Endometrium (tissue), 2 donors: ENCODE results near the gene LAMA3.

Experiments used
- FAIRE-seq: peaks from 2 replicates; lab custom pipeline; 2012; peaks lifted over from hg19 to GRCh38; lab: Jason Lieb, UNC
- donor health status: control.
- donor health status: control.

LAMA3 gene

DNA sequence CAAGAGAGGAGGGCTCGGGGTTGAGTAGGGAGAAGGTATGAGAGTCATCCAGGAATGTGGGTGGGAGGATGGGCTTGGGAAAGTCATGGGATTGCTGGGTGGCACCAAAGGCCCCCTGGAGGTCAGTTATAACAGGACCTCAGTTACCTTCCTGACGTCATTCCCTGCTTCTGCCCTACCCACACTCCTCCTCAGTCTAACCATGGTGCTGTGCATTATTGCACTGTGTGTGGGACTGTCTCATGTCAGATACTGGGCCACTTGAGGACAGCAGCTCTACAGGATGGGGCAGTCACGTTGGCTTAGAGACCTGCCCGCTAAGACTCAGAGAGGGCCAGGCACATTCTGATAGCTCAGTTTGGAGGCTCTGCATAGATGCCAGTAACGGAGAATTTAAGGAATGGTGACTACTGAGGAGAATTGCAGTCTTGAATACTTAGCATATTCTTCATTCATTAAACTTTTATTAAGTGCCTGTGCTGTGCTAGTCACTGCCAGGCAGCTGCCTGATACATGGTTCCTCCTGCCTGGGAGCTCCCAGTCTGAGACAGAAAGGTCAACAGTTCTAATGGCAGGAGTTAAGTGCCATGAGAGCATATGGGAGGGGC, 90.5 kb downstream of the LAMA3 start:
- no peak for FAIRE-seq

DNA sequence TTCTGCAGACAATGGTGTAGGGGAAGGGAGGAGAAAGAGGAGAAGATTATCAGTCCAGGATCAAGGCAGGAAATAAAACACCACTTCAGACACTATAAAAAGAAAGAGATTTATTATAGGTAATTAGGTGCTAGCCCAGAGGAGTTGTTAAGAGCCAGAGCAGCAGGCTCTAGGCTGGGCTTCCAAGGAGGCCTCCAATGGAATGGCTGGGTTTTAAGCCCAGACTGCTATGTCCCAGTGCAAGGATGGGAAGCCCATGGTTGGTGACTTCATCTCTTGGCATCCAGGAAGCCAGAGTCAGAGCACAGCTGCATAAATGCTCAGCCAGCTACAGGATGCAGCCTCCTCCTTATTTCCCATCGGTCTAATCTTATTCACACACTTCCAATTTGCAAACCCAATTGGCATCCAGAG, 95.6 kb downstream of the LAMA3 start:
- FAIRE-seq, result no peak

DNA sequence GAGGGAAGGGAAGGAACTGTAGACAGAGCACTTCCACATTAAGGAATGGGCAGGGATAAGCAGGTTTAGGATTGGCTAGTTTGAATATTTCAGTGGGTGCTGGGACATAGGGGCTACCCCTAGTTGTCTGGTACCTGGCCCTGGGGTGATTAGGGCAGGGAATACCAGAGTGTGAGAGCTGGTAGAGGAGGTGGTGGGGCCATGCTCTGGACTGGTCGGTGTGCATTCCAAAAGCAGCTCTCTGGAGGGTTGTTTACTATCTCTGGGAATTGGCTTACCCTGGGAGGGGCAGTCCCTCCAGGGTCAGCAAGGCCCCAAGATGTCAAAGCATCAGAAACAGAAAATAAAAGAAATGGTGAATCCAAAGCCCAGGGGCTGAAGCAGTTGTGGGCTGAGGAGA, 103.8 kb downstream of the LAMA3 start:
- no peak for FAIRE-seq

DNA sequence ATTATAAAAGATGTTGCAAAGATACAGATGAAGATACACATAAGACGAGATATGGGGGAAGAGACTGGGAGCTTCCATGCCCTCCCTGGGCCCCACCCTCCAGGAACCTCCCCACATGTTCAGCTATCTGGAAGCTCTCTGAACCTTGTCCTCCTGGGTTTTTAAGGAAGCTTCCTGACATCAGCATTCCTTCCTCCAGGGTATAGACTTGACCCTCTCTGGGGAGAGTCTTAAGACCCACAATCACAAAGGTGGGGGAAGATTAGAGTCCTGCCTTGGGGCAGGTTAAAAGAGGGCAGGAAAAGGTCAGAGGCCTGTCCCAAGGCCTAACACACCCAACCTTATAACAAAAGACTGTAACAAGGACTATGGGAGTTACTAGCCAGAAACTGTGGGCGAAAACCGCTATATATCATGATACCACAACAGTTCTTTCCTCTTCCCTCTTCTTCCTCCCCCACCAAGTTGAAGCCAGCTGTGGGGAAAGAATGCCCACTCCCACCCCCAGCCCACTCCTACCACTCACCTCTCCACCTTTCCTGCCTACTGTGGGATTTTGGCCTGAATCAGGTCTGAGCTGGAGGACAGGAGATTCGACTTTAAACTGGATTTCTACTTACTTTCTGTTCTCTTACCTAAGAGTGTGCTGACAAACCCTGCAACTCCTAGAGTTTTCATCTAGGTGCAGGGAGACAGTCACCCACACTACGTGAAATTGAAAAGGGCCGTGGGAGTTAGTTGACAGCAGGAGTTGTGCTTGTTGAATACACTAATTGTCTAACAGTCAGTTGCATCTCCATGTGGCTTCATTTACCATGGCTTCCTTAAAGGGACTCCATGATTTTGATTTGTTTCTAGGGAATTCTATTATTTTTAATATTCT, 105.0 kb downstream of the LAMA3 start:
- FAIRE-seq, result no peak

DNA sequence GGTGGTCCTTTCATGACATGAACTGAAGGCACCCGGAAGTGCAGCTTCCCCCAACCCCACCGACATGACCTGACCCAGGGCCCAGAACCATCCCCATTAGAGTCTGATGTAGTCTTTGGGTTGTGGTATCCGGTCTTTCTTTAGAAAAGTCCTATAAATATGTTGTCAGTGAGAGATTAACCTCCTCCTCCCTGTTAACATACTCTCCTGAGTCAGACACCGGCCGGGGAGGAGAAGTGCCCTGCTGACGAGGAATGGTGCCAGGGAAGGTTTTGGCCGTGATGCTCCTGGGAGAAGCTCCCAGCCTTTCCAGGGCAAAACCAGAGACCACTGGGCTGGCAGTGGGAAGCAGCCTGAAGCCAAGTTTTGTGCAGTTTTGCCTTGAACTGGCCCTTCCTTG, 109.0 kb downstream of the LAMA3 start:
- FAIRE-seq, result no peak

DNA sequence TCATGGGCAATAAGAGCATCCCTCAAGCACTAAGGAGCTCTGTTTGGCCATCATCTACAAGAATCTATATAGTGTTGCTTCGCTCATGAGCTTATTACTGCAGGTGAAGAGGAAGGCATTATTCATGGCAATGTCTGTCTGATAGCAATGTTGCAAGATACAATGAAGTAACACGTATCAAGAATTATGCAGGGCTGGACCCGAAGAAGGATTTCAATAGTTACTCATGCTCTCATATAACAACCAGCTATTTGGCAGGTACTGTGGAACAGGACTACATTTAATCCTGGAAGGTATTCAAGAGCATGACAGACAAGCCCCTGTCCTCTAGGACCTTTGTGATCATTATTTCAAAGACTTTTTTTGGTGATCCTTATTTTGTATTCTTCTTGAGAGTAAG, 109.6 kb downstream of the LAMA3 start:
- FAIRE-seq, result no peak

DNA sequence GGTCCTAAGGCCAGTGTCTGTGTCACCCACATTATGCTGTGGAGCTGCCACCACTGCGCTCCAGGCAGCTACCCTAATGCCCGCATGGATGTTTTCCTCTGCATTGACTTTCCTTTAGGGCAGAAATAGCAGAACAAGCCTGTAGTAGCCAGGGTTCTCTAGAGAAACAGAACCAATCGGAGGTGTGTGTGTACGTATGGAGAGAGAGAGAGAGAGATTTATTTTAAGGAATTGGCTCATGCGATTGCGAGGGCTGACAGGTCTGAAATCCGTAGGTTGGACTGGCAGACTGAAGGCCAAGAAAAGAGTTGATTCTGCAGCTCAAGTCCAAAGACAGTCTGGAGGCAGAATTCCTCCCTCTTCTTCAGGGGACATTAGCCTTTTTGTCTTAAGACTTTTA, 110.3 kb downstream of the LAMA3 start:
- no peak for FAIRE-seq

DNA sequence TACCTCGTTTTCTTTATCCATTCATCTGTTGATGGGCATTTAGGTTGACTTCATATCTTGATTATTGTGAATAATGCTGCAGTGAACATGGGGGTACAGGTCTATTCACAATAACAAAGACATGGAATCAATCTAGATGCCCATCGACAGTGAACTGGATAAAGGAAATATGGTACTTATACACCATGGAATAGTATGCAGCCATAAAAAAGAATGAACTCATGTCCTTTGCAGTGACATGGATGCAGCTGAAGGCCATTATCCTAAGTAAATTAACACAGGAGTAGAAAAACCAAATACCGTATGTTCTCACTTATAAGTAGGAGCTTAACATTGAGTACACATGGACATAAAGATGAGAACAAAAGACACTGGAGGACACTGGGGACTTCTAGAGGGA, 111.6 kb downstream of the LAMA3 start:
- no peak for FAIRE-seq

DNA sequence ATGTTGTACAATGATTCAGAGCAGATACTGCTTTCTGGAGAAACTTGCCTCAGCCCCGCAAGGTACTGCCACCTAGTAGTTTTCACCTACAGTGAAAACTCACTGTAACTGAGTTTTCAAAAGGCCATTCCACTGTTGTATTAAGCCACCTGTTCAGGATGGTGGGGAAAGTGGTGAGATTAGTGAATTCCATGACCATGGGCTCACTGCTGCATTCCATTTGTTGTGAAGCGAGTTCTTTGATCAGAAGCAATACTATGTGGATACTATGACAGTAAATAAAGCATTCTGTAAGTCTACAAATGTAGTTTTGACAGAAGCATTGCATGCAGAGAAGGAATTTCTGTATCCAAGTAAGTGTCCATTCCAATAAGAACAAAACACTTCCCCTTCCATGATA, 113.6 kb downstream of the LAMA3 start:
- FAIRE-seq, result no peak

DNA sequence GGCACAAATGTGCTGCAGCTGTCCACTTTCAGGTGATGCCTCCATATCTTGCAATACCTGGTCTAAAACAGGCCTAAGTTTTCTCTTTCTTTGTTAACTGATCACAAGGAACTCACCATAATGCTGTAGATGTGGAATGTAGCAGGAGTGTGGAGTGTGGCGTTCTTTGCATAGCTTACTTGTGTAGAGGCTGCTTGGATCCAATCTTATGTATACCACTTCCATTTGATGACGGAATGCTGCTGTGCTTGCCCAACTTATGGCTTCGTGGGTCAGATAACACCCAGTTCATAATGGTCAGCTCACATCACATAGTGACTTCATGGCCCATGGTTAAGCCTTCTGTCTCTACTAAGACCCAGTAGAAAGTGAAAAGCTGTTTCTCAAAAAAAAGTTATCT, 114.5 kb downstream of the LAMA3 start:
- no peak for FAIRE-seq

DNA sequence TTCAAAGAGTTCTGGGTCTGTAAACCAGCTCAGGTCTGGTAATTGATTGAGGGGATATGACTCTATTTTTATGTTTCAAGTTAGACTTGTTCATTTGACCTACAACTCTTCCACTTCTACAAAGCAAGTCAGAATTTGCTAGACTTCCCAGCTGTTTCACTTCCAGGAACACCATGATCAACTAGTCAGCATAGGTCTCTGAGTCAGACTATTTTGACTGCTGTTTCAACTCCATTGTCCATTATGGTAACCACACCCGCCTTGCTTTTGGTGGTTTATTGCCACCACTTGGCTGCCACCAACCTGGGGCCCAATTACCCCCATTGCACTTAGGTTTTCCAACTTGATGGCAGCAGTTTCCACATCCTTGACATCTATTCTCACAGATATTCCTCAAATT, 116.6 kb downstream of the LAMA3 start:
- no peak for FAIRE-seq

DNA sequence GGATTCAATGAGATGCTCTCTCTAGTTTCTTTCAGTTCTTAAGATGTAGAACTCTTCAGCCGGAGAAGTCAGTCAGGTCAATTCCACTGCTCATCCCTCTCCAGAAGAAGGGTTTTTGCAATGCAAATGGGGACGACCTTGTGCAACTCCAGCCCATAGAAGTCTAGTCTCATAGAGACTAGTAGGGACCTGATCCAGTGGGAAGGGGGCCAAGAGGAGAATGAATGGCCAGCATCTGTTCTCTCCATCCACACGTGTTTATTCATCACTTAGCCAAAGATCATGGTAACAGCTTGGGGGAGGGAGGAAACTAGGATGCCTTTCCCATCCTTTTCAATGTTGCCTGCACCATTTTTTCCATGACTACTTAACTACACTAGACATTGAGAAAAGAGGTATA, 120.2 kb downstream of the LAMA3 start:
- FAIRE-seq, result no peak

DNA sequence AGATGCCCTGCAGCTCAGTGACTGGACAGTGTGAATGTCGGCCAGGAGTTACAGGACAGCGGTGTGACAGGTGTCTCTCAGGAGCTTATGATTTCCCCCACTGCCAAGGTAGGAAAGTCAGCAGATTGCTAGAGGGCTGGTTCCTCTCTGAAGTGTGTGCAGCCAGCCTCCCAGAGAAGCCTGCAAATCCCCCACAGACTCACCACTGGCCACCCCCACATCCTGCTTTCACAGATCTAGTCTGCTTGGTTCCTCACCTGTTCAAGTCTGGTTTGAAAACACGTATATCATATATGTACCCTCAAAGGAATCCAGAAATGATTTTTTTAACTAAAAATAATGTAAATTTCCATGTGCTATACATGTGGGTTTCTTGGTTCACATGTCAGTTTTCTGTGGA, 121.1 kb downstream of the LAMA3 start:
- FAIRE-seq, result no peak

DNA sequence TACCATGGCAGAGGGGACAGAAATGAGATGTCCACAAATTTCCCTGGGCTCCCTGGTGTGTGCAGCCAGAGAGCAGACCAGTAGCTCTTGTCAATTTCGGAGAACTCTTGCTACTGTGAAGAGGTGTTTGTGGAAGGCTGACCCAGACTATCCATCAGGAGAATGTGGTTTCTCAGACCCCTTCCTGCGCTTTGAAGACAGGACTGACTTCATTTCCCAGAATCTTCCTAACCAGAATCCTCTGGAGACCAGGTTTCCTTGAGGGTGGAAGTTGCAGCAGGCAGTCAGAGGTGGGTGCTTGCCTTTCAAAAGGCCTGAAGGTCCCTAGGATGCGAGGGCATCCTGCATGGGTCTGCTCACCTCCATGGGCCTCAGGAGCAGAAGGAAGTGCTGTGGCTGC, 121.9 kb downstream of the LAMA3 start:
- FAIRE-seq, result no peak

DNA sequence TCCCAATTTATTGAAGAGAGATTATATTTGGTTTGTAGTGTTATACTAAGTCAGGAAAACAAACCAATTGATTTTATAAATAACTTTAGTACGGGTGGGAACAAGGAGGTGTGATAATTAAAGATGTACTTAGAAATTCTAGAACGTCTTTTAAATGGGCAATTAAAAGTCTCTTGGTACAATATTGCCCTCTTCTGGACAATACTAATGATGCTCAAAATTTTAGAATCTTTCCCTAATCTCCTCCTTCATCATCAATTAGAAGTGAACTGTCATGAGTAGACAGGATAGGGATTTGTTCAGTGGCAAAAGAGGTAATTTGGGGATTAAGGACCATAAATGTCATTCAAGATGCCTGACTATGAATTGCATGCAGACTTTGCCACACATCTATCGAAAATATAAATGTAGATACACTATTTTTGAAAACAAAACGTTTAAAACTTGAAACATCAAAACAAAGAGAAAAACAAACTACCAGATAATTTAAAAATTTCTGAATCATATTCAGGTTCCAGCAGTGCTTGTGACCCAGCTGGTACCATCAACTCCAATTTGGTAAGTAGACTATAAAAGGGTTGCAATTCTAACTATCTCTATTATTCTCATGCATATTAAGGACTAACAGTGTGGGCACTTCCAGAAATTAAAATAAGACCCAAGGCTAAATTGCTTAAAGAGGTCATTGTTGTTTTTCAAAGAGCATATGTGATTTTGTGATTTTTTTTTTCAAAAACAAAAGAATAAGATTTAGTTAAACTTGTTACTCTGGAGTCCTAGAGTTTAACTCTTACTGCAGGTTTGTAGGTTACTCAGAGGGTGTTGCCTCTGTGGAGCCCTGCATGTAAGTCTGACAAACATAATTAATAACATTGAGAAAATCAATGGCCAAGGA, 123.5 kb downstream of the LAMA3 start:
- FAIRE-seq, result peak; percentile 92

DNA sequence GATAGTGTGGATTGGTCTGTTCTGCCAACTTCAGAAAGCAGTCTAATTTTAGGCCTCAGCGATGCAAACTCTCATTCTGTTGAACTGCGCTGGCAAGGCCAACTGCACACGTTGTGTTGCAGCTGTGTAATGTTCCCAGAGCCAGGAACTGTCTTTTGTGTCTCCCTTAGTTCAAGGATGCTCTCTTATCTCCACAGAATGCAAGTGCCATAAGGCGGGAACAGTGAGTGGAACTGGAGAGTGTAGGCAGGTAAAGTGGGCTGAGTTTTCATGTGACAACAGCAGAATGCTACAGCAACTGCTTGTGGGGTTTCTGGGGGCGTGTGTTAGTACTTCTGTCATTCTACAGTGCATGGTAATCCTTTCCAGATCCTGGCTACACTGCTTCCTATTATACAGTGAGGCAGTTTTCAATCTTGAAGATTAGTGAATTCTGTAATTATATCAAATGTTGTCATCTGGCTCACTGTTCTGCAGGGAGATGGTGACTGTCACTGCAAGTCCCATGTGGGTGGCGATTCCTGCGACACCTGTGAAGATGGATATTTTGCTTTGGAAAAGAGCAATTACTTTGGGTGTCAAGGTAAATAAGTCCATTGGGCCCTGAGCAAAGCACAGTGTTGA, 125.8 kb downstream of the LAMA3 start:
- no peak for FAIRE-seq

DNA sequence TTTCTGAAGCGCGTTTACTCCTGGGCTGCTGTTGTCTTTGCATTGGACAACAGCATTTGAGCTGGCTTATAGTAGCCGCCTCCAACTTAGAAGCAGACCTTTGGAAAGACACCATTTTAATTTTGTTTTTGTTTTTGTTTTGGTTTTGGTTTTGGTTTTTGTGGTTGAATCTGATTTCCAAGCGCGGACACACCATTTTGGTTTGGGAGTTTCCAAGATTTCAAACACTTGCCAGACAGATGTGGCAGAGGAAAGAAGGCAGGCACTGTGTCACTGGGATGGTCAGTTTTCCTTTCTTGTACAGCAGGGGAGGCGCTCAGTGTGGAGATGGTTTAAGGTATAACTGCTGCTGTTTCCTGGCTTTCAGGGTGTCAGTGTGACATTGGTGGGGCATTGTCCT, 126.8 kb downstream of the LAMA3 start:
- FAIRE-seq, result no peak

DNA sequence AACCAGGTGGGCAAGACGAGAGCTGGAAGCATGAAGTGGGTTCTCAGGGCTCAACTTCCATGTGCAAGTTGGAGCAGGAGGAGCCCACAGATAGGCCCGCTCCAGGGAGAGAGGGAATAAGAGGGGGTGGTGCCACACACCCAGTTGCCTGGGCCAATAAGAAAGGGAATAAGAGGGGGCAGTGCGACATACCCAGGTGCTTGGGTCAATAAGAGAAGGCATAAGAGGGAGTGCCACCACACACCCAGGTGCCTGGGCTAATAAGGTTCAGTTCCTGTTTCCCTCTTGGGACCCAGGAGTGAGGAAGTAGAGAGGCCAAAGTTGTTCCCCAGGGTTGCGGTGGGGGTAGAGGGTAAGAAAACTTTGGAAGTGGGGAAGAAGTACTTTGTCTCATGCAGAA, 127.5 kb downstream of the LAMA3 start:
- FAIRE-seq, result no peak

DNA sequence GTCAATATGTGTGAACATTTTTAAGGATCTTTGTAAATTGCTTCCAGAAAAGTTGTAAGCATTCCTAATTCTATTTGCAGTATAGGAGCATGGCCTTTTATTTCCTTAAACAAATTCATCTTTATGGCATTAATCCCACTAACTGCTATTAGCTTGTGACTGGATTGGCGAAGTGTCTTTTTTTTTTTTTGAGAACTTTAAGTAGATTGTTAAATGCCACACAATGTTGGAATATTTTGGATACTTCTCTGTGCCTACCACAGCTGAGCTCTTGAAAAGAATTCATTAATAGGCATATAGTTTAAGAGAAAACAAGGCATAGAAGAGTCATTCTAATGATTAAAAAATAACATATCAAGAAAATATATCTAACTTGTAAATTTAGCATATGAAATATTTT, 129.7 kb downstream of the LAMA3 start:
- FAIRE-seq, result no peak

DNA sequence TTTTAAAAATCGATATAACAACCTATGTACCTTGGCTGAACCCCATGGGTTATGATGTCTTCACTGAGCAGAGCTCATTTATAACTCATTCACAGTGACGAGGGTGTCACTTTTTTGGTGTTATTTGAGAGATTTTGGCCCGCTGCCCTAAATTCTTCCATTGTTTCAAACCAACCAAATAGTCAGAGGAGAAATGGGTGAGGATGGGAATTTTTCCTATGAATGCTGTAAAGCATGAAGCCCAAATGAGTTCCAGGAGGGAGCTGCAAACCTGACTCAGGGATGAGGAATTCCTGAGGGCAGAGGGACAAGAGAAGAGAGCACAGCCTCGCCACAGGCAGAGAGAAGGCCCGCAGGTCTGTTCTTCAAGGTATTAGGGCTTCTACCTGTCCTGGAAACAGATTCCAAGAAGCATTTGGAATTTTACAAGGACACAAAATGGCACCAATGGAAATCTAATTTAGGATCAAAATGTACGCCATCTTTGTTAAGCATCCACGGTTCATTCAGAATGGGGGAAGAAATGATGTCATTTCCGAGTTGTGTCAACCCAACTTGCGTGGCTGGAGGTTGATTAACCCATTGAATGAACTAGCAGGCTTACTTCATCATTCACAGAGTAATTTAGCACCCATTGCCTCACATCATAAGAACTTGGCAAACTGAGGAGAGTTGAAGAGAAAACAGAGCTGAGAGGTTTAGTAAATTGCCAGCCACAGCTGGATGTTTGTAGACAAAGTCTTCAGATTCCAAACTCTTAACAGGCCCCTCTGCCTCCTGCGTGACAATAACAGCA, 133.5 kb downstream of the LAMA3 start:
- no peak for FAIRE-seq

DNA sequence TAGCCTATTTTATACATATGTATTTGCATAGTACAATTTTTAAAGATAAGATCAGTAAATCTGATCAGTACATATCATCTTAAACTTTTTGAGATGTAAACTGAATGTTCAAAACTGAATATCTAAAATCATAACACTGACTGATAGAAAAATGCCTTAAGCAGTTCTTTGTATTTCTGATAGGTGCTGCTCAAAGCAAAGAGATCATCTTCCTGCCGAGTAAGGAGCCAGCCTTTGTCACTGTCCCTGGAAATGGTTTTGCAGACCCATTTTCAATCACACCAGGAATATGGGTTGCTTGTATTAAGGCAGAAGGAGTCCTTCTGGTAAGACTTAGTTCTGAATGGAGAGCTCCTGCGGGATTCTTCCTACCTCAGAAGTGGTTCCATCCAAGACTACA, 135.0 kb downstream of the LAMA3 start:
- no peak for FAIRE-seq

DNA sequence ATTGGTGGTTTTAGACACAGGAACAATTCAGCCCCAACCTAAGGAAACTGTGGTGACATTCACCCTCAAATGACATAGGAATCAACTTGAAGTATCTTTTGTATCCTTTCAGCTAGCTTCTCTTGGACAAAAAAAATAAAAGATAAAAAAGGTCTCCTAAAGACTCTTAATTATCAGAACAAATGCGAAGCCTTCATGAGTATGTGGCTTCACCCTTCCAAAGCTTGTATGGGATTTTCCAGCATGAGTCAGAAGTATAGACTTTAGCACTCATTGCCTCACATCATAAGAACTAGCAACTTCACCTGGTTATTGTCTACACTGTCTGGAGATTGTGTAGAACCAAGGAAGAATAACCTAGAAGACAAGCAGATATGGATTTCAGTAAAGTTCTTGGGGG, 135.4 kb downstream of the LAMA3 start:
- FAIRE-seq, result no peak
